ENCODE data around the gene EHMT1. TPM values are rescaled to one million over a fixed set of nuclear protein-coding genes. Genes with fewer than 3 reads are reported as not detected.

EHMT1 gene
- total RNA-seq, 4 donors from 2014 or later: 71.6 to 78.2 (median 74.2) TPM

DNA sequence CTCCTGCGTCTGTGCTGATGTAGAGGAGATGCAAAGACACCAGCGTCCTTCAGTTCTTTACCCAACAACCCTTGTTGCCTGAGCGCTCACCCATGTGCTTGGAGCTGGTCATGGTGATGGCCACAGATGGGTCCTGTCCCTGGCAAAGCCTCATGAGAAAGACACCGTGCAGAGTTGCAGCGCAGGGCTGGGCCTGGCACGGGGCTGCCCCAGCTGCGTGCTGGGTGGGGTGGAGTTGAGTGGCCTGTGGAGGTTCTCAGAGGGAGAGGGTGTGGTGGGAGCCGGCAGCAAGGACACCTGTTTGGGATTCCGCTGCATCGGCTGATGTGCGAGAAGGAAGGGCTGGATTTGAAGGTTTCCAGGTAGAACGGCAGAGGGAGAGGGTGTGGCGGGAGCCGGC lies 133.6 kb downstream of the EHMT1 start:
- TF ChIP-seq, protein P1, sequence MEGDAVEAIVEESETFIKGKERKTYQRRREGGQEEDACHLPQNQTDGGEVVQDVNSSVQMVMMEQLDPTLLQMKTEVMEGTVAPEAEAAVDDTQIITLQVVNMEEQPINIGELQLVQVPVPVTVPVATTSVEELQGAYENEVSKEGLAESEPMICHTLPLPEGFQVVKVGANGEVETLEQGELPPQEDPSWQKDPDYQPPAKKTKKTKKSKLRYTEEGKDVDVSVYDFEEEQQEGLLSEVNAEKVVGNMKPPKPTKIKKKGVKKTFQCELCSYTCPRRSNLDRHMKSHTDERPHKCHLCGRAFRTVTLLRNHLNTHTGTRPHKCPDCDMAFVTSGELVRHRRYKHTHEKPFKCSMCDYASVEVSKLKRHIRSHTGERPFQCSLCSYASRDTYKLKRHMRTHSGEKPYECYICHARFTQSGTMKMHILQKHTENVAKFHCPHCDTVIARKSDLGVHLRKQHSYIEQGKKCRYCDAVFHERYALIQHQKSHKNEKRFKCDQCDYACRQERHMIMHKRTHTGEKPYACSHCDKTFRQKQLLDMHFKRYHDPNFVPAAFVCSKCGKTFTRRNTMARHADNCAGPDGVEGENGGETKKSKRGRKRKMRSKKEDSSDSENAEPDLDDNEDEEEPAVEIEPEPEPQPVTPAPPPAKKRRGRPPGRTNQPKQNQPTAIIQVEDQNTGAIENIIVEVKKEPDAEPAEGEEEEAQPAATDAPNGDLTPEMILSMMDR (IDR thresholded peaks at IDR 0.05): no peak
- TF ChIP-seq POLR2AphosphoS5 (IDR thresholded peaks at IDR 0.05): no peak
- TF ChIP-seq POLR2A (IDR thresholded peaks at IDR 0.05; ENCODE audit: low read depth): no peak
- no peak for TF ChIP-seq EP300 (IDR thresholded peaks at IDR 0.05)
- Histone ChIP-seq H3K4me1 (peaks cover 0 to 18% (median 11%) of the 10 kb centered on the region in 4 donors), H3K27me3 (no peaks in the 10 kb centered on the region), H3K4me3 (no peak overlapping the region), H3K9me3 (peaks cover 0 to 5% (median 0%) of the 10 kb centered on the region in 4 donors), H3K27ac (replicated peaks in 1 of 4) (no peak overlapping the region), H3K36me3 (peaks cover 24 to 85% (median 55%) of the 10 kb centered on the region in 4 donors)
- WGBS: 95% methylated on average over 12 of the region's 14 CpGs
- intact Hi-C loops (cut with DNase I): no loop called here
- no peak for DNase-seq (ENCODE audit: extremely low spot score)

DNA sequence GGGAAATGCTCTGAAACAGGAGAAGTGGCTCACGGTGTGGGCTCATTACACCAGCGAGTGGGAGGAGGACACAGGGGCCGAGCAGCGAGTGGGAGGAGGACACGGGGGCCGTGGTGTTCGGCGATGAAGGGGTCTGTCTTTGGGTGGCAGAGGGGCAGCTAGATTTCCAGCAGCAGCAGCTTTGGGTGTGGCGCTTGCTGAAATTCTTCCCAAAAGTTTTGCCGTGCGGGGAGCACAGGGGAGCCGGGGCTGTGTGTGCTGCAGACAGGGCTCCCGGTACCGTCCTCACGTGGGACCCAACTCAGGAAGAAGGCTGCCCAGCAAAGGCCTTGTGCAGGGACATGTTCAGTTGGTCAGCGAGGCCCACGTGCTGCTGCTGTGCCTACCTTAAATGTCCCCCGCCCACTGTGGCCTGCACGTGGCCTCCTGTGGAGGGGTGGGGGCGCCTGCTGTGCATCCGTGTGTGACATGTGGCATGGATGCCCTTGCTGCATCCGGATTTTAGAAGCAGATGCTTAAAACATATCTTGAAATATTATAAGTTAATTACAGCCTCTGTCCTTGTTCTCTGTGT lies 134.5 kb downstream of the EHMT1 start:
- TF ChIP-seq, protein P1 (IDR thresholded peaks at IDR 0.05): no peak
- TF ChIP-seq POLR2AphosphoS5 (IDR thresholded peaks at IDR 0.05) (no peak), EP300 (IDR thresholded peaks at IDR 0.05) (no peak), POLR2A (IDR thresholded peaks at IDR 0.05; ENCODE audit: low read depth) (no peak)
- H3K27ac ChIP-seq (replicated peaks in 1 of 4): no peak overlapping the region
- H3K4me1 ChIP-seq: peaks cover 0 to 18% (median 11%) of the 10 kb centered on the region in 4 donors
- WGBS: 96% methylated on average over 15 of the region's 22 CpGs
- peaks cover 0 to 5% (median 0%) of the 10 kb centered on the region in 4 donors for H3K9me3 ChIP-seq
- H3K27me3 ChIP-seq: no peaks in the 10 kb centered on the region
- peaks cover 30 to 84% (median 55%) of the 10 kb centered on the region in 4 donors for H3K36me3 ChIP-seq
- intact Hi-C loops (cut with DNase I): no loop called here
- DNase-seq (ENCODE audit: extremely low spot score): no peak
- no peak overlapping the region for H3K4me3 ChIP-seq

DNA sequence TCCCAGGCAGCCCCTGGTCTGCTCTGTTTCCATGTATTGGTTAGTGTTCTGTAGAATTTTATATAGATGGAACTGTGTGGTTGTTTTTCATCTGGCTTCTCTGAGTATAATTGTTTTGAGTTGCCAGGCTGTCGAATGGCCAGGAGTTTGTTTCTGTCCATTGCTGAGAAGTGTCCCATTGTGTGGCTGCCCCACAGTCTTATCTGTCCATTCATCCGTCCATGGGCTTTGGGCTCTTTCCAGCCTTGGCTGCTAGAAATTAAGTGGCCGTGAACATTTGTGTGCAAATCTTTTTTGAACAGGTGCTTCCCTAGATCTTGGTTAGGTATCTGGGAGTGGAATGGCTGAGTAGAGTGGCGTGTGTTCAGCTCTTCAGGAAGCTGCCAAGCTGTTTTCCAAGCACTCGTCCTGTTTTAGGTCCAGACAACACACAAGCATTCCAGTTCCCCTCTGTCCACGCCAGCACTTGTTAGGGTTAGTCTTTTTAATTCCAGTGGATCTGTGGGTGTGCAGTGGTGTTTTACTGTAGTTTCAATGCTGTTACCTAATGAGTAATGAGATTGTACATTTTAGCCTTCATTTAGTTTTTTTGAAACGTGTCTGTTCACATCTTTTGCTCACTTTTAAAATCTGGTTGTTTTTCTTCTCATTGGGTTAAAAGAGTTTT lies 136.6 kb downstream of the EHMT1 start:
- no peak overlapping the region for H3K4me3 ChIP-seq
- H3K9me3 ChIP-seq: peaks cover 0 to 5% (median 0%) of the 10 kb centered on the region in 4 donors
- no peak for DNase-seq (ENCODE audit: extremely low spot score)
- peaks cover 0 to 9% (median 5%) of the 10 kb centered on the region in 4 donors for H3K4me1 ChIP-seq
- peaks cover 42 to 89% (median 62%) of the 10 kb centered on the region in 4 donors for H3K36me3 ChIP-seq
- TF ChIP-seq, protein P1 (IDR thresholded peaks at IDR 0.05): no peak
- no peak for TF ChIP-seq POLR2AphosphoS5 (IDR thresholded peaks at IDR 0.05)
- no peak for TF ChIP-seq EP300 (IDR thresholded peaks at IDR 0.05)
- TF ChIP-seq POLR2A (IDR thresholded peaks at IDR 0.05; ENCODE audit: low read depth): no peak
- no peaks in the 10 kb centered on the region for H3K27me3 ChIP-seq
- intact Hi-C loops (cut with DNase I): no loop called here
- WGBS: 93% methylated on average over 7 of the region's 7 CpGs
- no peak overlapping the region for H3K27ac ChIP-seq (replicated peaks in 1 of 4)

DNA sequence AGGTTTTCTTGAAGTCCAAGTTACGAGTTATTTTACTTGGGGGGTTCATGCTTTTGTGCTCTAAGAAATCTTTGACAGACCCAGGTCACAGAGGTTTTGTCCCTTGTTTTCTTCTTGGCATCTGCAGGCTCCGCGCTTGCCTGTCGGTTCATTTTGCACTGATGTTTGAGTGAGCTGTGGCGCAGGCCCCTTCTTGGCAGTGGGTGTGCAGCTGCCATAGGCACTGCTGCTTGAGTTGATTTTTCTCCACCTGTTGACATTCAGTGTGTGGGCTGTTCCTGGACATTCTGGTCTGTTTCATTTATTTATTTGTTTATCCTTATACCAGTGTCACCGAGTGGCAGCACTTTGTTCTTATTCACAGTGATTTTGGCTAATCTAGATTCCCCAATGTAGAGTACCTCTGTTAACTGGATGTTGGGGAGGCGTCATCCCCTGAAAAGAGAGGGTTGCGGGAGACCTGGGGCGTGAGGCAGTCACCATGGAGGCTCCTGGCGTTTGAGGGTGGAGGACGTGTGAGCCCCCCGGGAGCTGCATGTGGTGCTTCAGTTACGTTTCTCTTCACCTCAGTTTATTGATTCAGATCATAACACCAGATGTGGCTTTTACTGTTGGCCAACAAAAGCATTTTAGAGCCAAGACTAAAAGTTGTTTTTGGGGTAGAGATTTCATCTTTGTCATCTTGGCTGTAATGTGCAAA lies 137.4 kb downstream of the EHMT1 start:
- Histone ChIP-seq H3K36me3 (peaks cover 42 to 90% (median 62%) of the 10 kb centered on the region in 4 donors), H3K4me3 (no peak overlapping the region)
- intact Hi-C loops (cut with DNase I): no loop called here

More for the DNA sequence above, 137.4 kb downstream of the EHMT1 start:
- DNase-seq (ENCODE audit: extremely low spot score): no peak
- Histone ChIP-seq H3K27ac (replicated peaks in 1 of 4) (no peak overlapping the region), H3K9me3 (peaks cover 0 to 5% (median 0%) of the 10 kb centered on the region in 4 donors), H3K27me3 (no peaks in the 10 kb centered on the region), H3K4me1 (peaks cover 0 to 6% (median 5%) of the 10 kb centered on the region in 4 donors)
- TF ChIP-seq EP300 (IDR thresholded peaks at IDR 0.05) (no peak), POLR2AphosphoS5 (IDR thresholded peaks at IDR 0.05) (no peak), POLR2A (IDR thresholded peaks at IDR 0.05; ENCODE audit: low read depth) (no peak)
- TF ChIP-seq, protein P1 (IDR thresholded peaks at IDR 0.05): no peak
- WGBS: 85% methylated on average over 13 of the region's 13 CpGs

Measured in esophagus muscularis mucosa (tissue), 4 donors.